Measurements from ENCODE around the gene ARHGEF19. TPM values are rescaled to one million over a fixed set of nuclear protein-coding genes. Genes with fewer than 3 reads are reported as not detected.
A peak's percentile ranks its signal among the peaks of the same experiment; 100 is the strongest.

The ARHGEF19 gene
- total and polyA plus RNA-seq, 2 of the 13 experiments (the other 11 are each of a cell fraction or from before 2014, with no cell fraction given) = 1.7 to 1.8 TPM

DNA sequence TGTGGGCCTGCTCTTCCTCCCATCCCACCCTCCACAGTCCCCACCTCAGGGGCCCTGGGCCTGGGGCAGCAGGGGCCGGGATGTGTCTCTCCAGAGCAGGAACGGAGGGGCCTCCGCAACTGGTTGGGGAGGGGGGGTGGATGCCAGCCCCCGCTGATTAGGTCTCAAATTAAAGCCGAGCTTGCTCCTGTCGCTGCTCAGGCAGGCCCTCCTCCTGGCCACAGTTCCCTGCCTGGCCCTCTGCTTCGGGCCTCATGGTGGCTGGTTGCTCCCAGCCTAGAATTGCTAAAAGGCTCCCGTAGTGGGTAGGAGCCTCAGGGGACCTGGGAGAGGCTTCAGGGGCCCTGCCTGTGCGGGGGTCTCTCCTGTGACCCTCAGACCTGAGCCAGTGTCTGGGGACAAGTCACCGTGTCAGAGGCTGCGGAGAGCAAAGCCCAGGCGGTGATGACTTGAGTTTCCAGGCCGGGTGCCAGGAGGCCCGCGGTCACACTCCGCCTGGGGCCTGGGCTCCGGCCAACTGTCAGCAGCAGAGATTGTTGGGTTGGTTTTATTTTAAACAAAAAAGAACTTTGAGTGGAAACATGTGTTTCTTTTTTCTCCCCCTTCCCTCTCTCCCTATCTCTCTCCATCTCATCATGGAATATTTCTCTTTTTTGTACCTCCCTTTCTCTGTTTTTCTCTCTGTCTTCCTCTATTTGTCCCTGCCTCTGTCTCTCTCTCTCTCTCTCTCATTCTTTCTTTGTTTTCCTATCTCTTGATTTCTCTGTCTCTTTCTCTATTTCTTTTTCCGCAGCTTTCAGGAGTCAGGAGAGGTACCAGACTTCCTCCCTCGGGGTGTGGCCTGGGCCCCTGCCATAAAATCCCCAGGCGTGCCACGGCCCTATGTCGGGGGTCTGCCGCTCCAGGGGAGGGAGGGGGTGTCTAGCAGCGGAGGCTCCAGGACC lies 36.6 kb downstream of the ARHGEF19 start (continued):
- TF ChIP-seq, protein P1, sequence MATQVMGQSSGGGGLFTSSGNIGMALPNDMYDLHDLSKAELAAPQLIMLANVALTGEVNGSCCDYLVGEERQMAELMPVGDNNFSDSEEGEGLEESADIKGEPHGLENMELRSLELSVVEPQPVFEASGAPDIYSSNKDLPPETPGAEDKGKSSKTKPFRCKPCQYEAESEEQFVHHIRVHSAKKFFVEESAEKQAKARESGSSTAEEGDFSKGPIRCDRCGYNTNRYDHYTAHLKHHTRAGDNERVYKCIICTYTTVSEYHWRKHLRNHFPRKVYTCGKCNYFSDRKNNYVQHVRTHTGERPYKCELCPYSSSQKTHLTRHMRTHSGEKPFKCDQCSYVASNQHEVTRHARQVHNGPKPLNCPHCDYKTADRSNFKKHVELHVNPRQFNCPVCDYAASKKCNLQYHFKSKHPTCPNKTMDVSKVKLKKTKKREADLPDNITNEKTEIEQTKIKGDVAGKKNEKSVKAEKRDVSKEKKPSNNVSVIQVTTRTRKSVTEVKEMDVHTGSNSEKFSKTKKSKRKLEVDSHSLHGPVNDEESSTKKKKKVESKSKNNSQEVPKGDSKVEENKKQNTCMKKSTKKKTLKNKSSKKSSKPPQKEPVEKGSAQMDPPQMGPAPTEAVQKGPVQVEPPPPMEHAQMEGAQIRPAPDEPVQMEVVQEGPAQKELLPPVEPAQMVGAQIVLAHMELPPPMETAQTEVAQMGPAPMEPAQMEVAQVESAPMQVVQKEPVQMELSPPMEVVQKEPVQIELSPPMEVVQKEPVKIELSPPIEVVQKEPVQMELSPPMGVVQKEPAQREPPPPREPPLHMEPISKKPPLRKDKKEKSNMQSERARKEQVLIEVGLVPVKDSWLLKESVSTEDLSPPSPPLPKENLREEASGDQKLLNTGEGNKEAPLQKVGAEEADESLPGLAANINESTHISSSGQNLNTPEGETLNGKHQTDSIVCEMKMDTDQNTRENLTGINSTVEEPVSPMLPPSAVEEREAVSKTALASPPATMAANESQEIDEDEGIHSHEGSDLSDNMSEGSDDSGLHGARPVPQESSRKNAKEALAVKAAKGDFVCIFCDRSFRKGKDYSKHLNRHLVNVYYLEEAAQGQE (IDR thresholded peaks at IDR 0.05; ENCODE audit: borderline replicate concordance in 1 of 2, low read depth in 1 of 2, low read length in 2 of 2) = no peak
- TF ChIP-seq ZNF207 (IDR thresholded peaks at IDR 0.05; ENCODE audit: borderline replicate concordance) (no peak), ZKSCAN8 (CRISPR knock-in tag; IDR thresholded peaks at IDR 0.05; ENCODE audit: borderline replicate concordance) (no peak), ZNF101 (CRISPR knock-in tag; IDR thresholded peaks at IDR 0.05; ENCODE audit: borderline replicate concordance, low read depth) (no peak), ZNF10 (CRISPR knock-in tag; IDR thresholded peaks at IDR 0.05; ENCODE audit: borderline replicate concordance, low read depth) (no peak), FOXK2 (IDR thresholded peaks at IDR 0.05) (no peak), ARNT (IDR thresholded peaks at IDR 0.05) (no peak), ZNF879 (CRISPR knock-in tag; IDR thresholded peaks at IDR 0.05) (no peak), PHF21A (CRISPR knock-in tag; IDR thresholded peaks at IDR 0.05) (no peak), ZNF569 (CRISPR knock-in tag; IDR thresholded peaks at IDR 0.05; ENCODE audit: borderline replicate concordance) (no peak), SMARCE1 (IDR thresholded peaks at IDR 0.05; ENCODE audit: borderline replicate concordance) (no peak), FOXA1 (IDR thresholded peaks at IDR 0.05) (no peak), FOXA1 (CRISPR knock-in tag; IDR thresholded peaks at IDR 0.05) (no peak)
- TF ChIP-seq, protein P2, sequence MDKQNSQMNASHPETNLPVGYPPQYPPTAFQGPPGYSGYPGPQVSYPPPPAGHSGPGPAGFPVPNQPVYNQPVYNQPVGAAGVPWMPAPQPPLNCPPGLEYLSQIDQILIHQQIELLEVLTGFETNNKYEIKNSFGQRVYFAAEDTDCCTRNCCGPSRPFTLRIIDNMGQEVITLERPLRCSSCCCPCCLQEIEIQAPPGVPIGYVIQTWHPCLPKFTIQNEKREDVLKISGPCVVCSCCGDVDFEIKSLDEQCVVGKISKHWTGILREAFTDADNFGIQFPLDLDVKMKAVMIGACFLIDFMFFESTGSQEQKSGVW (CRISPR knock-in tag; IDR thresholded peaks at IDR 0.05; ENCODE audit: borderline replicate concordance) = no peak
- TF ChIP-seq, protein P3, sequence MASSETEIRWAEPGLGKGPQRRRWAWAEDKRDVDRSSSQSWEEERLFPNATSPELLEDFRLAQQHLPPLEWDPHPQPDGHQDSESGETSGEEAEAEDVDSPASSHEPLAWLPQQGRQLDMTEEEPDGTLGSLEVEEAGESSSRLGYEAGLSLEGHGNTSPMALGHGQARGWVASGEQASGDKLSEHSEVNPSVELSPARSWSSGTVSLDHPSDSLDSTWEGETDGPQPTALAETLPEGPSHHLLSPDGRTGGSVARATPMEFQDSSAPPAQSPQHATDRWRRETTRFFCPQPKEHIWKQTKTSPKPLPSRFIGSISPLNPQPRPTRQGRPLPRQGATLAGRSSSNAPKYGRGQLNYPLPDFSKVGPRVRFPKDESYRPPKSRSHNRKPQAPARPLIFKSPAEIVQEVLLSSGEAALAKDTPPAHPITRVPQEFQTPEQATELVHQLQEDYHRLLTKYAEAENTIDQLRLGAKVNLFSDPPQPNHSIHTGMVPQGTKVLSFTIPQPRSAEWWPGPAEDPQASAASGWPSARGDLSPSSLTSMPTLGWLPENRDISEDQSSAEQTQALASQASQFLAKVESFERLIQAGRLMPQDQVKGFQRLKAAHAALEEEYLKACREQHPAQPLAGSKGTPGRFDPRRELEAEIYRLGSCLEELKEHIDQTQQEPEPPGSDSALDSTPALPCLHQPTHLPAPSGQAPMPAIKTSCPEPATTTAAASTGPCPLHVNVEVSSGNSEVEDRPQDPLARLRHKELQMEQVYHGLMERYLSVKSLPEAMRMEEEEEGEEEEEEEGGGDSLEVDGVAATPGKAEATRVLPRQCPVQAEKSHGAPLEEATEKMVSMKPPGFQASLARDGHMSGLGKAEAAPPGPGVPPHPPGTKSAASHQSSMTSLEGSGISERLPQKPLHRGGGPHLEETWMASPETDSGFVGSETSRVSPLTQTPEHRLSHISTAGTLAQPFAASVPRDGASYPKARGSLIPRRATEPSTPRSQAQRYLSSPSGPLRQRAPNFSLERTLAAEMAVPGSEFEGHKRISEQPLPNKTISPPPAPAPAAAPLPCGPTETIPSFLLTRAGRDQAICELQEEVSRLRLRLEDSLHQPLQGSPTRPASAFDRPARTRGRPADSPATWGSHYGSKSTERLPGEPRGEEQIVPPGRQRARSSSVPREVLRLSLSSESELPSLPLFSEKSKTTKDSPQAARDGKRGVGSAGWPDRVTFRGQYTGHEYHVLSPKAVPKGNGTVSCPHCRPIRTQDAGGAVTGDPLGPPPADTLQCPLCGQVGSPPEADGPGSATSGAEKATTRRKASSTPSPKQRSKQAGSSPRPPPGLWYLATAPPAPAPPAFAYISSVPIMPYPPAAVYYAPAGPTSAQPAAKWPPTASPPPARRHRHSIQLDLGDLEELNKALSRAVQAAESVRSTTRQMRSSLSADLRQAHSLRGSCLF (CRISPR knock-in tag; IDR thresholded peaks at IDR 0.05; ENCODE audit: borderline replicate concordance) = 0 out of 2 replicates have a peak, but pooled peaks have one; percentile 39
- TF ChIP-seq, protein P4, sequence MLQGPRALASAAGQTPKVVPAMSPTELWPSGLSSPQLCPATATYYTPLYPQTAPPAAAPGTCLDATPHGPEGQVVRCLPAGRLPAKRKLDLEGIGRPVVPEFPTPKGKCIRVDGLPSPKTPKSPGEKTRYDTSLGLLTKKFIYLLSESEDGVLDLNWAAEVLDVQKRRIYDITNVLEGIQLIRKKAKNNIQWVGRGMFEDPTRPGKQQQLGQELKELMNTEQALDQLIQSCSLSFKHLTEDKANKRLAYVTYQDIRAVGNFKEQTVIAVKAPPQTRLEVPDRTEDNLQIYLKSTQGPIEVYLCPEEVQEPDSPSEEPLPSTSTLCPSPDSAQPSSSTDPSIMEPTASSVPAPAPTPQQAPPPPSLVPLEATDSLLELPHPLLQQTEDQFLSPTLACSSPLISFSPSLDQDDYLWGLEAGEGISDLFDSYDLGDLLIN (CRISPR knock-in tag; IDR thresholded peaks at IDR 0.05; ENCODE audit: borderline replicate concordance) = 0 out of 2 replicates have a peak, but pooled peaks have one; percentile 24
- TF ChIP-seq, protein P5, sequence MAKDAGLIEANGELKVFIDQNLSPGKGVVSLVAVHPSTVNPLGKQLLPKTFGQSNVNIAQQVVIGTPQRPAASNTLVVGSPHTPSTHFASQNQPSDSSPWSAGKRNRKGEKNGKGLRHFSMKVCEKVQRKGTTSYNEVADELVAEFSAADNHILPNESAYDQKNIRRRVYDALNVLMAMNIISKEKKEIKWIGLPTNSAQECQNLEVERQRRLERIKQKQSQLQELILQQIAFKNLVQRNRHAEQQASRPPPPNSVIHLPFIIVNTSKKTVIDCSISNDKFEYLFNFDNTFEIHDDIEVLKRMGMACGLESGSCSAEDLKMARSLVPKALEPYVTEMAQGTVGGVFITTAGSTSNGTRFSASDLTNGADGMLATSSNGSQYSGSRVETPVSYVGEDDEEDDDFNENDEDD (CRISPR knock-in tag; IDR thresholded peaks at IDR 0.05; ENCODE audit: borderline replicate concordance) = no peak

All from HepG2 (cell line).